HEK293 (cell line): Measurements from ENCODE around the gene SFXN3.
A peak's percentile ranks its signal among the peaks of the same experiment; 100 is the strongest.

Experiments
- CTCF ChIA-PET: fragments of 350-600 bp; formaldehyde crosslinking; extraction: SDS; loops from one replicate; lab custom pipeline; 2021; ENCODE audit warnings: antibody characterized with exemption; lab: Yijun Ruan, JAX
- POLR2A ChIA-PET: fragments of 300-600 bp; formaldehyde crosslinking; extraction: SDS; loops from one replicate; lab custom pipeline; 2020; ENCODE audit warnings: antibody characterized with exemption, inconsistent platforms; lab: Yijun Ruan, JAX
- H3K27ac ChIP-seq: fragments of 200-500 bp; sonication (Bioruptor generic); 2 replicates; pipeline ENCODE4 v1.5.1; 2014; ENCODE audit warnings: low read depth, low read length, control low read depth, inconsistent platforms; ENCODE audit errors: extremely low read depth
- H3K36me3 ChIP-seq, 2 experiments: fragments of 200-500 bp in 1 of 2; sonication (Bioruptor generic) in 1 of 2; 1 replicate in 1 of 2; 2 replicates in 1 of 2; pipeline ENCODE4 v1.5.1; 2014 to 2017; ENCODE audit warnings: inconsistent platforms in 2 of 2, low read length in 2 of 2; ENCODE audit not compliant: control insufficient read depth in 2 of 2, insufficient read depth in 1 of 2
- H3K4me1 ChIP-seq: fragments of 200-500 bp; sonication (Bioruptor generic); 2 replicates; pipeline ENCODE4 v1.5.1; 2014; ENCODE audit warnings: mild to moderate bottlenecking, low read length, inconsistent platforms; ENCODE audit not compliant: control insufficient read depth, insufficient read depth
- H3K4me3 ChIP-seq: 2 replicates; pipeline ENCODE4 v1.5.1; 2011; ENCODE audit warnings: low read depth, mild to moderate bottlenecking, control low read depth, low read length, moderate library complexity
- H3K9me3 ChIP-seq: fragments of 200-500 bp; sonication (Bioruptor generic); 2 replicates; pipeline ENCODE4 v1.5.1; 2014; ENCODE audit warnings: low read depth, low read length, inconsistent platforms; ENCODE audit not compliant: control insufficient read depth, insufficient read depth
- GLIS1 ChIP-seq: fragments of 450-650 bp; formaldehyde crosslinking; IDR thresholded peaks from 2 replicates; pipeline ENCODE4 v1.5.1; 2016; ENCODE audit warnings: missing biosample characterization, missing genetic modification characterization
- REPIN1 ChIP-seq: fragments of 450-650 bp; formaldehyde crosslinking; IDR thresholded peaks from 2 replicates; pipeline ENCODE4 v1.5.1; 2017; ENCODE audit warnings: missing biosample characterization, missing genetic modification characterization, low read depth
- REST ChIP-seq: fragments of 450-650 bp; formaldehyde crosslinking; IDR thresholded peaks from 2 replicates; pipeline ENCODE4 v1.5.1; 2016; ENCODE audit warnings: missing biosample characterization, missing genetic modification characterization
- ZBTB20 ChIP-seq: fragments of 450-650 bp; formaldehyde crosslinking; IDR thresholded peaks from 2 replicates; pipeline ENCODE4 v1.5.1; 2016; ENCODE audit warnings: missing biosample characterization, missing genetic modification characterization
- ZBTB48 ChIP-seq: fragments of 450-650 bp; formaldehyde crosslinking; IDR thresholded peaks from 2 replicates; pipeline ENCODE4 v1.5.1; 2016; ENCODE audit warnings: missing biosample characterization, missing genetic modification characterization
- ZNF114 ChIP-seq: fragments of 450-650 bp; formaldehyde crosslinking; IDR thresholded peaks from 2 replicates; pipeline ENCODE4 v1.5.0; 2017; ENCODE audit warnings: missing biosample characterization, missing genetic modification characterization
- ZNF121 ChIP-seq: fragments of 450-650 bp; formaldehyde crosslinking; IDR thresholded peaks from 2 replicates; pipeline ENCODE4 v1.5.1; 2016; ENCODE audit warnings: missing biosample characterization, missing genetic modification characterization
- ZNF24 ChIP-seq: fragments of 450-650 bp; formaldehyde crosslinking; IDR thresholded peaks from 2 replicates; pipeline ENCODE4 v1.5.1; 2016; ENCODE audit warnings: missing biosample characterization, missing genetic modification characterization
- ZNF426 ChIP-seq: fragments of 450-650 bp; formaldehyde crosslinking; IDR thresholded peaks from 2 replicates; pipeline ENCODE4 v1.5.1; 2017; ENCODE audit warnings: missing biosample characterization, missing genetic modification characterization, mild to moderate bottlenecking, inconsistent platforms, moderate library complexity
- ZNF488 ChIP-seq: fragments of 450-650 bp; formaldehyde crosslinking; IDR thresholded peaks from 2 replicates; pipeline ENCODE4 v1.5.1; 2016; ENCODE audit warnings: missing biosample characterization, missing genetic modification characterization
- ZNF549 ChIP-seq: fragments of 450-650 bp; IDR thresholded peaks from 2 replicates; pipeline ENCODE4 v1.5.1; 2018; ENCODE audit warnings: missing biosample characterization, missing genetic modification characterization, mild to moderate bottlenecking, inconsistent platforms, moderate library complexity
- ZNF670 ChIP-seq: fragments of 450-650 bp; formaldehyde crosslinking; IDR thresholded peaks from 2 replicates; pipeline ENCODE4 v1.5.1; 2016; ENCODE audit warnings: missing biosample characterization, missing genetic modification characterization, low read depth
- ZSCAN30 ChIP-seq: fragments of 450-650 bp; IDR thresholded peaks from 2 replicates; pipeline ENCODE4 v1.5.1; 2018; ENCODE audit warnings: missing biosample characterization, mild to moderate bottlenecking, missing genetic modification characterization, moderate library complexity
- ZSCAN5A ChIP-seq: fragments of 450-650 bp; formaldehyde crosslinking; IDR thresholded peaks from 2 replicates; pipeline ENCODE4 v1.5.1; 2016; ENCODE audit warnings: missing biosample characterization, missing genetic modification characterization

Gene SFXN3

GRCh38 chr10:101022967-101023705, 7.9 kb upstream of the SFXN3 start:
- H3K9me3 ChIP-seq = no peaks in the 10 kb centered on the region
- peaks cover 2% of the 10 kb centered on the region for H3K4me1 ChIP-seq
- POLR2A ChIA-PET = interaction anchor here (1.2 kb wide), 1 partner anchor 8 kb away, joined by 3 read pairs; the partner anchor contains the start of genes PDZD7 and SFXN3
- H3K36me3 ChIP-seq = no peaks in the 10 kb centered on the region
- H3K4me3 ChIP-seq = no peak overlapping the region
- no peak overlapping the region for H3K27ac ChIP-seq
- CTCF ChIA-PET = interaction anchor here (0.6 to 0.8 kb wide), 2 partner anchors 8 to 55 kb away, joined by 3 read pairs; no protein-coding TSS in a partner anchor
- peak; percentile 91 for TF ChIP-seq ZNF121
- no peak for TF ChIP-seq ZSCAN5A (tag by site-specific recombination)
- TF ChIP-seq REPIN1 (tag by site-specific recombination) = no peak
- peak; percentile 56 for TF ChIP-seq REST

- H3K27ac ChIP-seq = no peak overlapping the region
- H3K9me3 ChIP-seq = no peaks in the 10 kb centered on the region
- no peak overlapping the region for H3K4me3 ChIP-seq
- H3K4me1 ChIP-seq = peaks cover 10% of the 10 kb centered on the region
- H3K36me3 ChIP-seq = no peaks in the 10 kb centered on the region
- TF ChIP-seq ZSCAN30 (tag by site-specific recombination) (no peak), ZNF24 (tag by site-specific recombination) (no peak), ZNF549 (tag by site-specific recombination) (no peak), ZBTB48 (0 out of 2 replicates have a peak, but pooled peaks have one; percentile 2), ZNF488 (tag by site-specific recombination) (no peak), ZNF670 (no peak), REPIN1 (tag by site-specific recombination) (no peak), GLIS1 (tag by site-specific recombination) (no peak), ZBTB20 (0 out of 2 replicates have a peak, but pooled peaks have one; percentile 5), ZNF426 (tag by site-specific recombination) (no peak), ZNF121 (no peak), ZNF114 (tag by site-specific recombination) (no peak)
- CTCF ChIA-PET = interaction anchor here (1.0 to 6.9 kb wide), 8 partner anchors 10 to 115 kb away, joined by 3 to 129 read pairs (median 5); no protein-coding TSS in a partner anchor
- POLR2A ChIA-PET = interaction anchor here (0.6 to 0.7 kb wide), 4 partner anchors 16 to 208 kb away, joined by 4 to 5 read pairs (median 4); no protein-coding TSS in a partner anchor
Observed at GRCh38 chr10:101027106-101027720, 3.8 kb upstream of the SFXN3 start.
